Lung (tissue), 12 donors: Measurements from ENCODE around the gene TEX55. TPM values are rescaled to one million over a fixed set of nuclear protein-coding genes. Genes with fewer than 3 reads are reported as not detected.
"Not testable (repeated sequence)": the region's sequence is repeated elsewhere in the genome, so short reads cannot be mapped to it uniquely, and the experiment has no call there.

Experiments
- ATAC-seq: fragments of 200-7000 bp; cut with Tn5 transposase; one replicate; pipeline ENCODE4 v1.9.1; 2020; ENCODE audit warnings: moderate number of reproducible peaks; ENCODE audit not compliant: insufficient read depth, low FRiP score
- DNase-seq, 3 donors: peaks; one replicate each; pipeline ENCODE4 v3.0.0-alpha.2; 2013 to 2017
- H3K27ac ChIP-seq, 2 donors: one replicate each; pipeline ENCODE4 v1.5.1; 2013; ENCODE audit warnings: mild to moderate bottlenecking in 2 of 2, moderate library complexity in 2 of 2, control low read depth in 1 of 2, inconsistent platforms in 1 of 2, low read depth in 1 of 2, low read length in 1 of 2
- H3K27me3 ChIP-seq, 3 donors: one replicate each; pipeline ENCODE4 v1.5.1; 2013; ENCODE audit warnings: low read length in 2 of 3; ENCODE audit not compliant: control insufficient read depth in 3 of 3, insufficient read depth in 3 of 3
- H3K36me3 ChIP-seq, 4 donors: one replicate each; pipeline ENCODE4 v1.5.1; 2013; ENCODE audit warnings: low read length in 4 of 4, mild to moderate bottlenecking in 1 of 4, moderate library complexity in 1 of 4; ENCODE audit not compliant: control insufficient read depth in 4 of 4, insufficient read depth in 4 of 4
- H3K4me1 ChIP-seq, 5 donors: one replicate each; pipeline ENCODE4 v1.5.1; 2013; ENCODE audit warnings: low read length in 5 of 5, mild to moderate bottlenecking in 2 of 5, moderate library complexity in 1 of 5; ENCODE audit not compliant: control insufficient read depth in 5 of 5, insufficient read depth in 5 of 5
- H3K4me3 ChIP-seq: one replicate; pipeline ENCODE4 v1.5.1; 2013; ENCODE audit warnings: mild to moderate bottlenecking, control low read depth, moderate library complexity
- H3K9ac ChIP-seq, 2 donors: one replicate each; pipeline ENCODE4 v1.5.1; 2013; ENCODE audit warnings: low read length in 2 of 2, control low read depth in 1 of 2; ENCODE audit not compliant: insufficient read depth in 1 of 2
- H3K9me3 ChIP-seq, 4 donors: one replicate each; pipeline ENCODE4 v1.5.1; 2013; ENCODE audit warnings: low read length in 3 of 4, mild to moderate bottlenecking in 1 of 4, moderate library complexity in 1 of 4; ENCODE audit not compliant: control insufficient read depth in 4 of 4, insufficient read depth in 3 of 4
- WGBS, 2 donors: extraction: QIAGEN DNeasy Blood & Tissue Kit; methylation state at CpG; one replicate each; pipeline ENCODE4 v1.1.7; 2013; 5-methylcytosine and 5-hydroxymethylcytosine counted together
- polyA plus RNA-seq, 2 donors: library from polyadenylated mRNA; stranded (reverse); fragments of 200-250 nt; gene quantifications; one replicate each; pipeline ENCODE4 v1.2.1, GENCODE V29; 2013
- total RNA-seq, 2 donors: library from RNA; depleted of rRNA in 1 of 2; stranded (reverse); fragments of >200 nt in 1 of 2; gene quantifications; one replicate each; pipeline ENCODE4 v1.2.1, GENCODE V29; 2014 to 2021
- TF ChIP-seq, protein P1 (sequence below): IDR thresholded peaks from 2 replicates; pipeline ENCODE4 v1.5.1; 2012; ENCODE audit warnings: mild to moderate bottlenecking; ENCODE audit errors: control extremely low read depth, extremely low read depth
- donor health status: control.
- donor health status: control.
- donor health status: Bipolar disorder and iron deficiency.
- donor health status: healthy.
- donor health status: DM: yes; HTN: yes; CAD: no.

The TEX55 gene
- total and polyA plus RNA-seq, 4 donors, result 0.06 TPM; not detected in 3

DNA sequence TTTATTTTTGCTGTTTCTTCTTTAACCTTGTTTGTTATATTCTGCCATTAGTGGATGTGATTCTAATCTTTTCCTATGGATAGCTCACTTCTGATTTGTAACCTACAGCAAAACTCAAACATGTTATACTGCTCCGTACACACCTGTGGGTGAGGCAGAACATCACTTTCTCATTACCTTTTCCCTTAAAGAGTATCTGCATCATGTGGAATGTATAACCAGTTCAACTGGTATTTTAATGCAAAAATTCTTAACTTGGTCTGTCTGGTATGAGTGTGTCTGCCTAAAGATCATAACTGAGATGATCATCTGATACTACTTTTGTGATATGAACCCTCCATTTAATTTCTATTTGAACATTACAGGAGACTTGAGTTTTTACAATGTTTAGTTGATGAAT lies 14.4 kb downstream of the TEX55 start:
- no peaks in the 10 kb centered on the region for H3K27me3 ChIP-seq
- DNase-seq (no peak), ATAC-seq (no peak)
- TF ChIP-seq, protein P1, sequence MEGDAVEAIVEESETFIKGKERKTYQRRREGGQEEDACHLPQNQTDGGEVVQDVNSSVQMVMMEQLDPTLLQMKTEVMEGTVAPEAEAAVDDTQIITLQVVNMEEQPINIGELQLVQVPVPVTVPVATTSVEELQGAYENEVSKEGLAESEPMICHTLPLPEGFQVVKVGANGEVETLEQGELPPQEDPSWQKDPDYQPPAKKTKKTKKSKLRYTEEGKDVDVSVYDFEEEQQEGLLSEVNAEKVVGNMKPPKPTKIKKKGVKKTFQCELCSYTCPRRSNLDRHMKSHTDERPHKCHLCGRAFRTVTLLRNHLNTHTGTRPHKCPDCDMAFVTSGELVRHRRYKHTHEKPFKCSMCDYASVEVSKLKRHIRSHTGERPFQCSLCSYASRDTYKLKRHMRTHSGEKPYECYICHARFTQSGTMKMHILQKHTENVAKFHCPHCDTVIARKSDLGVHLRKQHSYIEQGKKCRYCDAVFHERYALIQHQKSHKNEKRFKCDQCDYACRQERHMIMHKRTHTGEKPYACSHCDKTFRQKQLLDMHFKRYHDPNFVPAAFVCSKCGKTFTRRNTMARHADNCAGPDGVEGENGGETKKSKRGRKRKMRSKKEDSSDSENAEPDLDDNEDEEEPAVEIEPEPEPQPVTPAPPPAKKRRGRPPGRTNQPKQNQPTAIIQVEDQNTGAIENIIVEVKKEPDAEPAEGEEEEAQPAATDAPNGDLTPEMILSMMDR, result no peak
- H3K36me3 ChIP-seq, result no peaks in the 10 kb centered on the region
- H3K4me1 ChIP-seq, result peaks cover 0 to 2% (median 0%) of the 10 kb centered on the region in 5 donors
- peaks cover 0 to 10% (median 3%) of the 10 kb centered on the region in 4 donors for H3K9me3 ChIP-seq
- 36 to 82% methylated on average over 1 of the region's 1 CpG for WGBS, 2 donors
- H3K4me3 ChIP-seq, result no peak overlapping the region
- H3K27ac ChIP-seq, result no peak overlapping the region
- no peak overlapping the region for H3K9ac ChIP-seq

DNA sequence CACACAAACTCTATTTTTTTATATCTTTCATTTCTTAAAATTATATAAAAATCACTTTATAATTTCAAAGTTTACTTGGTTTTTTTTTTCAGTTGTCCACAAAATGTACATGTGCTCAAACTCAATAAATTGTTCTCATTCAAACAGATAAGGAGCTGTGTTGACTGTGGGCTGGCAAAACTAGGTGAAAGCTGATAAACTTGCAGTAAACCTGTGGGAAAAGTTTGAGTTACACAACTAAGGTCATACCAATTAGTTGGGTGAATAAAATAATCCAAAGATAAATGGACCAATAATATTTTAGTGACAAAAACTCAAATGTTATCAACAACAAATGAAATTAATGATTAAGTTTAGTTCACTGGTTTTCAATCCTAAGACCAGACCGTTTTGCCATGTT lies 14.8 kb downstream of the TEX55 start:
- TF ChIP-seq, protein P1, result no peak
- Histone ChIP-seq H3K27me3 (no peaks in the 10 kb centered on the region), H3K36me3 (no peaks in the 10 kb centered on the region), H3K4me3 (no peak overlapping the region), H3K4me1 (peaks cover 0 to 2% (median 0%) of the 10 kb centered on the region in 5 donors), H3K9me3 (peaks cover 0 to 10% (median 3%) of the 10 kb centered on the region in 4 donors), H3K27ac (no peak overlapping the region), H3K9ac (no peak overlapping the region)
- 43 to 57% methylated on average over 1 of the region's 1 CpG for WGBS, 2 donors
- no peak for ATAC-seq
- DNase-seq, result no peak

DNA sequence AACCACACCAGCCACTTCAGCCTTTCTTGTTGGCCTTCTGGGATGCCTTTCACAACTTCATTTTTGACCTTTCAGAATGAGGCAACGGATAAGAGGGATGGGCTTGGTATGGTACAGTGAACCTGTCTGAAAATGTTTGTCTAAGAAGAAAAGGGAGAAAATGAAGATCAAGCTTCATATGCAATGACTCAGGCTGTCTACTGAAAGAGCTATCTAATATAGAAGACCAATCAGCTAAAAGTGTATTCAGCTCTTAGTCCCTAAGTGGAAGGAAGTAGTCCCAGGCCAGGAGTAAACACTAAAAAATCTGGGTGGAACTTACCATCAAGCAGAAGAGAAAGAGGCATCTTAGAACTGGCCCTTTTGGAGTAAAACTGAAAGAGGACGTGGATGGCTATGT lies 15.3 kb downstream of the TEX55 start:
- peaks cover 0 to 6% (median 3%) of the 10 kb centered on the region in 4 donors for H3K9me3 ChIP-seq
- no peak overlapping the region for H3K4me3 ChIP-seq
- TF ChIP-seq, protein P1, result no peak
- no peak overlapping the region for H3K9ac ChIP-seq
- DNase-seq (no peak), ATAC-seq (no peak)
- H3K27me3 ChIP-seq, result no peaks in the 10 kb centered on the region
- 63 to 79% methylated on average over 2 of the region's 2 CpGs for WGBS, 2 donors
- H3K27ac ChIP-seq, result no peak overlapping the region
- H3K36me3 ChIP-seq, result no peaks in the 10 kb centered on the region
- peaks cover 0 to 2% (median 0%) of the 10 kb centered on the region in 5 donors for H3K4me1 ChIP-seq

DNA sequence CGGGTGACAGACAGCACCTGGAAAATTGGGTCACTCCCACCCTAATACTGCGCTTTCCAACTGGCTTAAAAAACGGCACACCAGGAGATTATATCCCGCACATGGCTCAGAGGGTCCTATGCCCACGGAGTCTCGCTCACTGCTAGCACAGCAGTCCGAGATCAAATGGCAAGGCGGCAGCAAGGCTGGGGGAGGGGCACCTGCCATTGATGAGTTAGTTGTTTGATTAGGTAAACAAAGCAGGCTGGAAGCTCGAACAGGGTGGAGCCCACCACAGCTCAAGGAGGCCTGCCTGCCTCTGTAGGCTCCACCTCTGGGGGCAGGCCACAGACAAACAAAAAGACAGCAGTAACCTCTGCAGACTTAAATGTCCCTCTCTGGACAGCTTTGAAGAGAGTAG lies 18.8 kb downstream of the TEX55 start:
- H3K9me3 ChIP-seq, ATAC-seq, H3K9ac ChIP-seq, H3K27me3 ChIP-seq, DNase-seq, H3K4me1 ChIP-seq, H3K27ac ChIP-seq, H3K36me3 ChIP-seq, H3K4me3 ChIP-seq: not testable (repeated sequence)
- 85 to 92% methylated on average over 9 of the region's 9 CpGs for WGBS, 2 donors
